ENCODE data around the gene HECA.

Gene HECA

GRCh38 chr6:139153855-139154254 lies 19.0 kb downstream of the HECA start:
- Histone ChIP-seq H3K79me2 (ENCODE audit: insufficient read depth, low read length) (peaks cover 51% of the 10 kb centered on the region), H4K20me1 (ENCODE audit: low read depth, low read length) (peaks cover 22% of the 10 kb centered on the region), H3K4me3 (ENCODE audit: insufficient read depth, low read length, poor library complexity, severe bottlenecking) (no peak overlapping the region), H3K9ac (ENCODE audit: low read length) (no peak overlapping the region), H3K36me3 (ENCODE audit: low read length) (no peaks in the 10 kb centered on the region), H3F3A (ENCODE audit: insufficient read depth) (no peaks in the 10 kb centered on the region), H2AFZ (ENCODE audit: low read depth, low read length, severe bottlenecking) (no peak overlapping the region), H3K27me3 (ENCODE audit: low read length) (no peaks in the 10 kb centered on the region), H3K9me3 (ENCODE audit: insufficient read depth, low read length) (no peaks in the 10 kb centered on the region), H3K4me2 (ENCODE audit: low read depth, low read length, poor library complexity, severe bottlenecking) (no peak overlapping the region), H3K27ac (ENCODE audit: low read depth, low read length) (no peak overlapping the region), H3K9me2 (replicated peaks; ENCODE audit: insufficient read depth, low read length) (no peaks in the 10 kb centered on the region)
- TF ChIP-seq CTCF (IDR thresholded peaks at IDR 0.05; ENCODE audit: insufficient read depth, low read length, poor library complexity, severe bottlenecking) = no peak
- TF ChIP-seq EZH2phosphoT487 (conservative IDR thresholded peaks at IDR 0.05; ENCODE audit: low read length) = no peak

GRCh38 chr6:139154881-139155547 lies 20.1 kb downstream of the HECA start:
- TF ChIP-seq CTCF (IDR thresholded peaks at IDR 0.05; ENCODE audit: insufficient read depth, low read length, poor library complexity, severe bottlenecking) = no peak
- TF ChIP-seq EZH2phosphoT487 (conservative IDR thresholded peaks at IDR 0.05; ENCODE audit: low read length) = no peak
- H3K79me2 ChIP-seq (ENCODE audit: insufficient read depth, low read length) = peaks cover 39% of the 10 kb centered on the region
- peaks cover 13% of the 10 kb centered on the region for H4K20me1 ChIP-seq (ENCODE audit: low read depth, low read length)

GRCh38 chr6:139156102-139156501 lies 21.2 kb downstream of the HECA start:
- TF ChIP-seq EZH2phosphoT487 (conservative IDR thresholded peaks at IDR 0.05; ENCODE audit: low read length) = no peak
- no peak for TF ChIP-seq CTCF (IDR thresholded peaks at IDR 0.05; ENCODE audit: insufficient read depth, low read length, poor library complexity, severe bottlenecking)
- Histone ChIP-seq H2AFZ (ENCODE audit: low read depth, low read length, severe bottlenecking) (no peak overlapping the region), H3K27ac (ENCODE audit: low read depth, low read length) (no peak overlapping the region), H3K9me2 (replicated peaks; ENCODE audit: insufficient read depth, low read length) (no peaks in the 10 kb centered on the region), H3K4me3 (ENCODE audit: insufficient read depth, low read length, poor library complexity, severe bottlenecking) (no peak overlapping the region), H3F3A (ENCODE audit: insufficient read depth) (no peaks in the 10 kb centered on the region), H3K4me2 (ENCODE audit: low read depth, low read length, poor library complexity, severe bottlenecking) (no peak overlapping the region), H3K27me3 (ENCODE audit: low read length) (no peaks in the 10 kb centered on the region), H3K36me3 (ENCODE audit: low read length) (no peaks in the 10 kb centered on the region), H3K9ac (ENCODE audit: low read length) (no peak overlapping the region), H3K9me3 (ENCODE audit: insufficient read depth, low read length) (no peaks in the 10 kb centered on the region), H3K79me2 (ENCODE audit: insufficient read depth, low read length) (peaks cover 36% of the 10 kb centered on the region), H4K20me1 (ENCODE audit: low read depth, low read length) (peaks cover 5% of the 10 kb centered on the region; the same call in 1 of the 2 replicates)

More at GRCh38 chr6:139154881-139155547, 20.1 kb downstream of the HECA start:
- H3K27ac ChIP-seq (ENCODE audit: low read depth, low read length) = no peak overlapping the region
- H2AFZ ChIP-seq (ENCODE audit: low read depth, low read length, severe bottlenecking) = no peak overlapping the region
- H3K9me3 ChIP-seq (ENCODE audit: insufficient read depth, low read length) = no peaks in the 10 kb centered on the region
- no peak overlapping the region for H3K4me2 ChIP-seq (ENCODE audit: low read depth, low read length, poor library complexity, severe bottlenecking)
- no peak overlapping the region for H3K9ac ChIP-seq (ENCODE audit: low read length)
- H3K4me3 ChIP-seq (ENCODE audit: insufficient read depth, low read length, poor library complexity, severe bottlenecking) = no peak overlapping the region
- no peaks in the 10 kb centered on the region for H3K36me3 ChIP-seq (ENCODE audit: low read length)
- H3K9me2 ChIP-seq (replicated peaks; ENCODE audit: insufficient read depth, low read length) = no peaks in the 10 kb centered on the region
- no peaks in the 10 kb centered on the region for H3F3A ChIP-seq (ENCODE audit: insufficient read depth)
- H3K27me3 ChIP-seq (ENCODE audit: low read length) = no peaks in the 10 kb centered on the region
